Neural progenitor cell (in vitro differentiated cells): ENCODE data around the gene SREBF2.

Experiments
- CTCF ChIP-seq: fragments of 200-600 bp; sonication (generic); IDR thresholded peaks from 2 replicates; pipeline ENCODE4 v1.5.1; 2017; ENCODE audit warnings: antibody characterized with exemption, mild to moderate bottlenecking
- EZH2 ChIP-seq: fragments of 200-600 bp; sonication (generic); IDR thresholded peaks from 2 replicates; pipeline ENCODE4 v1.6.1; 2017; ENCODE audit warnings: antibody characterized with exemption, mild to moderate bottlenecking, moderate library complexity
- EZH2phosphoT487 ChIP-seq: fragments of 200-600 bp; sonication (generic); IDR thresholded peaks from 2 replicates; pipeline ENCODE4 v1.6.1; 2017; ENCODE audit warnings: antibody characterized with exemption

GRCh38 chr22:41912338-41913039 is 79.6 kb downstream of the SREBF2 start:
- TF ChIP-seq CTCF, result no peak
- TF ChIP-seq EZH2, result no peak
- no peak for TF ChIP-seq EZH2phosphoT487
